DND-41 (cell line): Measurements from ENCODE around the gene GABRG3.

ENCODE experiments used
- EZH2 ChIP-seq: IDR thresholded peaks from 3 replicates; pipeline ENCODE4 v1.6.1; 2012; ENCODE audit warnings: borderline replicate concordance, low read depth, mild to moderate bottlenecking, moderate library complexity, low read length, inconsistent platforms; ENCODE audit not compliant: severe bottlenecking
- TF ChIP-seq, protein P1 (sequence below): IDR thresholded peaks from 2 replicates; pipeline ENCODE4 v1.5.1; 2012; ENCODE audit warnings: borderline replicate concordance, low read length, moderate library complexity, mild to moderate bottlenecking; ENCODE audit not compliant: poor library complexity, severe bottlenecking; ENCODE audit errors: extremely low read depth

DNA sequence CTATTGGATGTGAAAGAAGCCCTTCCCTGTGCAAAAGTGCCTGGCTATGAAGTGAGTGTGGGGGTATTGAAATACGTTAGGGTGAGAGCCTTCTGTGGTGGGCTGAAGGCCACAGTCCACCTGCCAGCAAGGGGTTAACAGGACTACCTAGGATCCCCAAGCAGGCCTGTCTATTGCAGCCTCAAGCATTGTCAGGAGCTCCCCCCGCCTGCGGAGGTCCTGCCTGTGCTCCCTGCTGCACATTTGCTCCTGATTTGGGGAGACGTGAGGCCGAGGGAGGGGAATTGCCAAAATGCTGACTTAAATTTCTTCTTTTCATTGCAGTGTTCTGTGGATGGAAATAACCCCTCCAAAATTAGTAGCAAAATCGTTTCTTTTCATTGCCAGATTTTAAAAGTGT is 56.2 kb downstream of the GABRG3 start:
- TF ChIP-seq, protein P1, sequence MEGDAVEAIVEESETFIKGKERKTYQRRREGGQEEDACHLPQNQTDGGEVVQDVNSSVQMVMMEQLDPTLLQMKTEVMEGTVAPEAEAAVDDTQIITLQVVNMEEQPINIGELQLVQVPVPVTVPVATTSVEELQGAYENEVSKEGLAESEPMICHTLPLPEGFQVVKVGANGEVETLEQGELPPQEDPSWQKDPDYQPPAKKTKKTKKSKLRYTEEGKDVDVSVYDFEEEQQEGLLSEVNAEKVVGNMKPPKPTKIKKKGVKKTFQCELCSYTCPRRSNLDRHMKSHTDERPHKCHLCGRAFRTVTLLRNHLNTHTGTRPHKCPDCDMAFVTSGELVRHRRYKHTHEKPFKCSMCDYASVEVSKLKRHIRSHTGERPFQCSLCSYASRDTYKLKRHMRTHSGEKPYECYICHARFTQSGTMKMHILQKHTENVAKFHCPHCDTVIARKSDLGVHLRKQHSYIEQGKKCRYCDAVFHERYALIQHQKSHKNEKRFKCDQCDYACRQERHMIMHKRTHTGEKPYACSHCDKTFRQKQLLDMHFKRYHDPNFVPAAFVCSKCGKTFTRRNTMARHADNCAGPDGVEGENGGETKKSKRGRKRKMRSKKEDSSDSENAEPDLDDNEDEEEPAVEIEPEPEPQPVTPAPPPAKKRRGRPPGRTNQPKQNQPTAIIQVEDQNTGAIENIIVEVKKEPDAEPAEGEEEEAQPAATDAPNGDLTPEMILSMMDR = no peak
- no peak for TF ChIP-seq EZH2
